ENCODE data around the gene ZEB2.
A peak's percentile ranks its signal among the peaks of the same experiment; 100 is the strongest.

Gene ZEB2

GRCh38 chr2:144512470-144512869 is 7.4 kb downstream of the ZEB2 start:
- TF ChIP-seq CTCF (IDR thresholded peaks at IDR 0.05; ENCODE audit: insufficient read depth, low read length, poor library complexity, severe bottlenecking), result no peak
- Histone ChIP-seq H3K36me3 (ENCODE audit: control insufficient read depth, insufficient read depth, low read length) (no peaks in the 10 kb centered on the region), H3K4me3 (replicated peaks; ENCODE audit: low read depth, low read length) (no peak overlapping the region), H3K27me3 (replicated peaks; ENCODE audit: control insufficient read depth, insufficient read depth, low read length) (peaks cover 10% of the 10 kb centered on the region)
- DNase-seq (ENCODE audit: extremely low read depth, insufficient read length), result no peak

- no peak for DNase-seq (ENCODE audit: extremely low read depth, insufficient read length)
- H3K36me3 ChIP-seq (ENCODE audit: control insufficient read depth, insufficient read depth, low read length), result no peaks in the 10 kb centered on the region
- no peak for TF ChIP-seq CTCF (IDR thresholded peaks at IDR 0.05; ENCODE audit: insufficient read depth, low read length, poor library complexity, severe bottlenecking)
- H3K4me3 ChIP-seq (replicated peaks; ENCODE audit: low read depth, low read length), result no peak overlapping the region
- peaks cover 10% of the 10 kb centered on the region for H3K27me3 ChIP-seq (replicated peaks; ENCODE audit: control insufficient read depth, insufficient read depth, low read length)
Observed at GRCh38 chr2:144511937-144512336, 8.0 kb downstream of the ZEB2 start.

- Histone ChIP-seq H3K27me3 (replicated peaks; ENCODE audit: control insufficient read depth, insufficient read depth, low read length) (peaks cover 10% of the 10 kb centered on the region), H3K4me3 (replicated peaks; ENCODE audit: low read depth, low read length) (no peak overlapping the region), H3K36me3 (ENCODE audit: control insufficient read depth, insufficient read depth, low read length) (no peaks in the 10 kb centered on the region)
- TF ChIP-seq CTCF (IDR thresholded peaks at IDR 0.05; ENCODE audit: insufficient read depth, low read length, poor library complexity, severe bottlenecking), result no peak
- DNase-seq (ENCODE audit: extremely low read depth, insufficient read length), result no peak
Observed at GRCh38 chr2:144511226-144511810, 8.6 kb downstream of the ZEB2 start.

- Histone ChIP-seq H3K4me3 (replicated peaks; ENCODE audit: low read depth, low read length) (peak overlapping the region; percentile 41), H3K27me3 (replicated peaks; ENCODE audit: control insufficient read depth, insufficient read depth, low read length) (peaks cover 9% of the 10 kb centered on the region), H3K36me3 (ENCODE audit: control insufficient read depth, insufficient read depth, low read length) (no peaks in the 10 kb centered on the region)
- no peak for TF ChIP-seq CTCF (IDR thresholded peaks at IDR 0.05; ENCODE audit: insufficient read depth, low read length, poor library complexity, severe bottlenecking)
- DNase-seq (ENCODE audit: extremely low read depth, insufficient read length), result no peak
Observed at GRCh38 chr2:144510294-144510991, 9.5 kb downstream of the ZEB2 start.

- no peak for DNase-seq (ENCODE audit: extremely low read depth, insufficient read length)
- Histone ChIP-seq H3K36me3 (ENCODE audit: control insufficient read depth, insufficient read depth, low read length) (no peaks in the 10 kb centered on the region), H3K27me3 (replicated peaks; ENCODE audit: control insufficient read depth, insufficient read depth, low read length) (peaks cover 8% of the 10 kb centered on the region), H3K4me3 (replicated peaks; ENCODE audit: low read depth, low read length) (no peak overlapping the region)
- TF ChIP-seq CTCF (IDR thresholded peaks at IDR 0.05; ENCODE audit: insufficient read depth, low read length, poor library complexity, severe bottlenecking), result no peak
Observed at GRCh38 chr2:144509879-144510221, 10.1 kb downstream of the ZEB2 start.
